ENCODE measurements around the gene ITPKB.
"Not testable (repeated sequence)": the region's sequence is repeated elsewhere in the genome, so short reads cannot be mapped to it uniquely, and the experiment has no call there.

ITPKB gene

GRCh38 chr1:226622012-226622411 is 117.1 kb downstream of the ITPKB start:
- Histone ChIP-seq H3K9ac (ENCODE audit: low read depth, low read length) (no peak overlapping the region), H3K4me1 (ENCODE audit: insufficient read depth, low read length) (no peaks in the 10 kb centered on the region), H3K9me3 (ENCODE audit: insufficient read depth, low read depth, low read length) (no peaks in the 10 kb centered on the region), H3K36me3 (ENCODE audit: insufficient read depth, low read length) (no peaks in the 10 kb centered on the region), H3K4me3 (ENCODE audit: low read length) (no peak overlapping the region), H3K27ac (ENCODE audit: low read depth, low read length) (no peak overlapping the region), H3K27me3 (ENCODE audit: insufficient read depth, low read length) (peaks cover 8% of the 10 kb centered on the region)

GRCh38 chr1:226619031-226619430 is 120.1 kb downstream of the ITPKB start:
- WGBS, result 95% methylated on average over 7 of the region's 7 CpGs
- Histone ChIP-seq H3K27ac (ENCODE audit: low read depth, low read length) (no peak overlapping the region), H3K4me1 (ENCODE audit: insufficient read depth, low read length) (no peaks in the 10 kb centered on the region), H3K9ac (ENCODE audit: low read depth, low read length) (no peak overlapping the region), H3K4me3 (ENCODE audit: low read length) (no peak overlapping the region), H3K27me3 (ENCODE audit: insufficient read depth, low read length) (no peaks in the 10 kb centered on the region), H3K9me3 (ENCODE audit: insufficient read depth, low read depth, low read length) (0 out of 2 replicates have a peak, but pooled peaks cover 4% of the 10 kb centered on the region), H3K36me3 (ENCODE audit: insufficient read depth, low read length) (no peaks in the 10 kb centered on the region)

GRCh38 chr1:226618380-226618779 is 120.7 kb downstream of the ITPKB start:
- 90% methylated on average over 5 of the region's 5 CpGs for WGBS
- no peaks in the 10 kb centered on the region for H3K36me3 ChIP-seq (ENCODE audit: insufficient read depth, low read length)
- no peak overlapping the region for H3K9ac ChIP-seq (ENCODE audit: low read depth, low read length)
- H3K9me3 ChIP-seq (ENCODE audit: insufficient read depth, low read depth, low read length), result 0 out of 2 replicates have a peak, but pooled peaks cover 4% of the 10 kb centered on the region
- H3K27me3 ChIP-seq (ENCODE audit: insufficient read depth, low read length), result no peaks in the 10 kb centered on the region
- no peaks in the 10 kb centered on the region for H3K4me1 ChIP-seq (ENCODE audit: insufficient read depth, low read length)
- no peak overlapping the region for H3K27ac ChIP-seq (ENCODE audit: low read depth, low read length)
- no peak overlapping the region for H3K4me3 ChIP-seq (ENCODE audit: low read length)

GRCh38 chr1:226617719-226618118 is 121.4 kb downstream of the ITPKB start:
- H3K36me3 ChIP-seq (ENCODE audit: insufficient read depth, low read length); H3K4me1 ChIP-seq (ENCODE audit: insufficient read depth, low read length); H3K4me3 ChIP-seq (ENCODE audit: low read length); H3K27me3 ChIP-seq (ENCODE audit: insufficient read depth, low read length); H3K27ac ChIP-seq (ENCODE audit: low read depth, low read length); H3K9ac ChIP-seq (ENCODE audit: low read depth, low read length); H3K9me3 ChIP-seq (ENCODE audit: insufficient read depth, low read depth, low read length): not testable (repeated sequence)
- WGBS, result no CpG with 5 or more reads among the region's 1 CpG

GRCh38 chr1:226617109-226617508 is 122.0 kb downstream of the ITPKB start:
- Histone ChIP-seq H3K27ac (ENCODE audit: low read depth, low read length) (no peak overlapping the region), H3K27me3 (ENCODE audit: insufficient read depth, low read length) (no peaks in the 10 kb centered on the region), H3K4me1 (ENCODE audit: insufficient read depth, low read length) (no peaks in the 10 kb centered on the region), H3K36me3 (ENCODE audit: insufficient read depth, low read length) (no peaks in the 10 kb centered on the region), H3K4me3 (ENCODE audit: low read length) (no peak overlapping the region), H3K9ac (ENCODE audit: low read depth, low read length) (no peak overlapping the region), H3K9me3 (ENCODE audit: insufficient read depth, low read depth, low read length) (0 out of 2 replicates have a peak, but pooled peaks cover 4% of the 10 kb centered on the region)
- 91% methylated on average over 8 of the region's 8 CpGs for WGBS

- 87% methylated on average over 1 of the region's 1 CpG for WGBS
- H3K4me1 ChIP-seq (ENCODE audit: insufficient read depth, low read length), result no peaks in the 10 kb centered on the region
- no peak overlapping the region for H3K4me3 ChIP-seq (ENCODE audit: low read length)
- H3K36me3 ChIP-seq (ENCODE audit: insufficient read depth, low read length), result no peaks in the 10 kb centered on the region
- H3K27me3 ChIP-seq (ENCODE audit: insufficient read depth, low read length), result no peaks in the 10 kb centered on the region
- no peak overlapping the region for H3K27ac ChIP-seq (ENCODE audit: low read depth, low read length)
- H3K9me3 ChIP-seq (ENCODE audit: insufficient read depth, low read depth, low read length), result 0 out of 2 replicates have a peak, but pooled peaks cover 4% of the 10 kb centered on the region
- H3K9ac ChIP-seq (ENCODE audit: low read depth, low read length), result no peak overlapping the region
Observed at GRCh38 chr1:226616636-226617035, 122.4 kb downstream of the ITPKB start.

GRCh38 chr1:226615876-226616275 is 123.2 kb downstream of the ITPKB start:
- H3K27ac ChIP-seq (ENCODE audit: low read depth, low read length), result no peak overlapping the region
- no peak overlapping the region for H3K4me3 ChIP-seq (ENCODE audit: low read length)
- no peak overlapping the region for H3K9ac ChIP-seq (ENCODE audit: low read depth, low read length)
- H3K27me3 ChIP-seq (ENCODE audit: insufficient read depth, low read length), result no peaks in the 10 kb centered on the region
- 0 out of 2 replicates have a peak, but pooled peaks cover 4% of the 10 kb centered on the region for H3K9me3 ChIP-seq (ENCODE audit: insufficient read depth, low read depth, low read length)
- no peaks in the 10 kb centered on the region for H3K36me3 ChIP-seq (ENCODE audit: insufficient read depth, low read length)
- H3K4me1 ChIP-seq (ENCODE audit: insufficient read depth, low read length), result no peaks in the 10 kb centered on the region
- 94% methylated on average over 8 of the region's 9 CpGs for WGBS

- 82% methylated on average over 6 of the region's 6 CpGs for WGBS
- H3K36me3 ChIP-seq (ENCODE audit: insufficient read depth, low read length); H3K9ac ChIP-seq (ENCODE audit: low read depth, low read length); H3K4me3 ChIP-seq (ENCODE audit: low read length); H3K4me1 ChIP-seq (ENCODE audit: insufficient read depth, low read length); H3K27me3 ChIP-seq (ENCODE audit: insufficient read depth, low read length); H3K9me3 ChIP-seq (ENCODE audit: insufficient read depth, low read depth, low read length); H3K27ac ChIP-seq (ENCODE audit: low read depth, low read length): not testable (repeated sequence)
Observed at GRCh38 chr1:226611980-226612379, 127.1 kb downstream of the ITPKB start.

GRCh38 chr1:226611301-226611700 is 127.8 kb downstream of the ITPKB start:
- Histone ChIP-seq H3K27me3 (ENCODE audit: insufficient read depth, low read length) (no peaks in the 10 kb centered on the region), H3K4me3 (ENCODE audit: low read length) (no peak overlapping the region), H3K9me3 (ENCODE audit: insufficient read depth, low read depth, low read length) (0 out of 2 replicates have a peak, but pooled peaks cover under 1% of the 10 kb centered on the region), H3K27ac (ENCODE audit: low read depth, low read length) (no peak overlapping the region), H3K36me3 (ENCODE audit: insufficient read depth, low read length) (no peaks in the 10 kb centered on the region), H3K4me1 (ENCODE audit: insufficient read depth, low read length) (peaks cover 8% of the 10 kb centered on the region; the same call in 1 of the 2 replicates), H3K9ac (ENCODE audit: low read depth, low read length) (no peak overlapping the region)
- WGBS, result 61% methylated on average over 8 of the region's 8 CpGs

GRCh38 chr1:226610671-226611070 is 128.4 kb downstream of the ITPKB start:
- Histone ChIP-seq H3K4me1 (ENCODE audit: insufficient read depth, low read length) (peaks cover 10% of the 10 kb centered on the region; the same call in 1 of the 2 replicates), H3K27ac (ENCODE audit: low read depth, low read length) (no peak overlapping the region), H3K9ac (ENCODE audit: low read depth, low read length) (no peak overlapping the region), H3K27me3 (ENCODE audit: insufficient read depth, low read length) (no peaks in the 10 kb centered on the region), H3K4me3 (ENCODE audit: low read length) (no peak overlapping the region), H3K36me3 (ENCODE audit: insufficient read depth, low read length) (no peaks in the 10 kb centered on the region), H3K9me3 (ENCODE audit: insufficient read depth, low read depth, low read length) (no peaks in the 10 kb centered on the region)
- 90% methylated on average over 7 of the region's 7 CpGs for WGBS

- no peaks in the 10 kb centered on the region for H3K9me3 ChIP-seq (ENCODE audit: insufficient read depth, low read depth, low read length)
- no peaks in the 10 kb centered on the region for H3K36me3 ChIP-seq (ENCODE audit: insufficient read depth, low read length)
- H3K27ac ChIP-seq (ENCODE audit: low read depth, low read length), result no peak overlapping the region
- H3K27me3 ChIP-seq (ENCODE audit: insufficient read depth, low read length), result no peaks in the 10 kb centered on the region
- no peak overlapping the region for H3K4me3 ChIP-seq (ENCODE audit: low read length)
- H3K4me1 ChIP-seq (ENCODE audit: insufficient read depth, low read length), result peaks cover 13% of the 10 kb centered on the region; the same call in 1 of the 2 replicates
- 91% methylated on average over 11 of the region's 11 CpGs for WGBS
- H3K9ac ChIP-seq (ENCODE audit: low read depth, low read length), result no peak overlapping the region
Observed at GRCh38 chr1:226609836-226610455, 129.1 kb downstream of the ITPKB start.
